Chondrocyte (in vitro differentiated cells): ENCODE data around the gene TRIM63. TPM values are rescaled to one million over a fixed set of nuclear protein-coding genes. Genes with fewer than 3 reads are reported as not detected.

Experiments used
- DNase-seq: peaks from one replicate; pipeline ENCODE4 v3.0.0; 2021; ENCODE audit warnings: mixed read lengths, low spot score
- H3K27ac Mint-ChIP-seq: one replicate; pipeline ENCODE4 v1.8.0; 2021; ENCODE audit warnings: mild to moderate bottlenecking, moderate library complexity, mixed read lengths; ENCODE audit not compliant: unreplicated experiment
- H3K27me3 Mint-ChIP-seq: 2 replicates; pipeline ENCODE4 v1.8.0; 2021; ENCODE audit warnings: low read depth, mixed read lengths
- H3K36me3 Mint-ChIP-seq: 2 replicates; pipeline ENCODE4 v1.8.0; 2021; ENCODE audit warnings: low read depth, mixed read lengths
- H3K4me1 Mint-ChIP-seq: 2 replicates; pipeline ENCODE4 v1.8.0; 2021; ENCODE audit warnings: low read depth, mild to moderate bottlenecking, mixed read lengths
- H3K4me3 Mint-ChIP-seq: one replicate; pipeline ENCODE4 v1.8.0; 2021; ENCODE audit warnings: mild to moderate bottlenecking, moderate library complexity, mixed read lengths; ENCODE audit not compliant: unreplicated experiment
- H3K9me3 Mint-ChIP-seq: 2 replicates; pipeline ENCODE4 v1.8.0; 2021; ENCODE audit warnings: low read depth, mixed read lengths
- CTCF ChIP-seq: fragments of 200-600 bp; sonication (generic); IDR thresholded peaks from 2 replicates; pipeline ENCODE4 v1.5.0; 2021; ENCODE audit warnings: antibody characterized with exemption, mild to moderate bottlenecking, moderate library complexity
- total RNA-seq: library from RNA; stranded (reverse); gene quantifications from 3 replicates; pipeline ENCODE4 v1.2.1, GENCODE V29; 2021

The TRIM63 gene
- total RNA-seq, 1 donor from 2014 or later, result 0.70 TPM

GRCh38 chr1:26015358-26015757 lies 52.1 kb downstream of the TRIM63 start:
- no peak for TF ChIP-seq CTCF
- Mint-ChIP-seq H3K4me3 (no peak overlapping the region), H3K36me3 (no peaks in the 10 kb centered on the region), H3K27ac (no peak overlapping the region), H3K4me1 (peaks cover 38% of the 10 kb centered on the region), H3K9me3 (no peaks in the 10 kb centered on the region), H3K27me3 (no peaks in the 10 kb centered on the region)
- no peak for DNase-seq

- H3K27me3 Mint-ChIP-seq, result no peaks in the 10 kb centered on the region
- no peaks in the 10 kb centered on the region for H3K36me3 Mint-ChIP-seq
- H3K4me1 Mint-ChIP-seq, result peaks cover 26% of the 10 kb centered on the region
- no peak for DNase-seq
- H3K9me3 Mint-ChIP-seq, result no peaks in the 10 kb centered on the region
- no peak overlapping the region for H3K27ac Mint-ChIP-seq
- no peak overlapping the region for H3K4me3 Mint-ChIP-seq
- no peak for TF ChIP-seq CTCF
Measured at GRCh38 chr1:26014179-26014578, 53.3 kb downstream of the TRIM63 start.

GRCh38 chr1:26012864-26013263 lies 54.6 kb downstream of the TRIM63 start:
- no peaks in the 10 kb centered on the region for H3K9me3 Mint-ChIP-seq
- H3K4me1 Mint-ChIP-seq, result peaks cover 15% of the 10 kb centered on the region
- H3K4me3 Mint-ChIP-seq, result no peak overlapping the region
- TF ChIP-seq CTCF, result no peak
- no peaks in the 10 kb centered on the region for H3K27me3 Mint-ChIP-seq
- H3K36me3 Mint-ChIP-seq, result no peaks in the 10 kb centered on the region
- no peak overlapping the region for H3K27ac Mint-ChIP-seq
- DNase-seq, result no peak

- H3K9me3 Mint-ChIP-seq, result no peaks in the 10 kb centered on the region
- TF ChIP-seq CTCF, result no peak
- no peak for DNase-seq
- no peak overlapping the region for H3K4me3 Mint-ChIP-seq
- H3K4me1 Mint-ChIP-seq, result no peaks in the 10 kb centered on the region
- no peaks in the 10 kb centered on the region for H3K36me3 Mint-ChIP-seq
- no peaks in the 10 kb centered on the region for H3K27me3 Mint-ChIP-seq
- H3K27ac Mint-ChIP-seq, result no peak overlapping the region
Measured at GRCh38 chr1:26010825-26011224, 56.6 kb downstream of the TRIM63 start.

- no peaks in the 10 kb centered on the region for H3K4me1 Mint-ChIP-seq
- H3K27me3 Mint-ChIP-seq, result no peaks in the 10 kb centered on the region
- no peaks in the 10 kb centered on the region for H3K36me3 Mint-ChIP-seq
- no peaks in the 10 kb centered on the region for H3K9me3 Mint-ChIP-seq
- H3K4me3 Mint-ChIP-seq, result no peak overlapping the region
- DNase-seq, result no peak
- peak; percentile 61 for TF ChIP-seq CTCF
- no peak overlapping the region for H3K27ac Mint-ChIP-seq
Measured at GRCh38 chr1:26009796-26010447, 57.5 kb downstream of the TRIM63 start.
